Measurements from ENCODE around the gene RBSN.

- no peak for TF ChIP-seq CTCF (conservative IDR thresholded peaks at IDR 0.05; ENCODE audit: low read depth, low read length)
- no peak for TF ChIP-seq BHLHE40 (IDR thresholded peaks at IDR 0.05; ENCODE audit: low read depth, low read length)
- no peak for TF ChIP-seq POLR2A (IDR thresholded peaks at IDR 0.05; ENCODE audit: low read depth, low read length)
- no peak for TF ChIP-seq MXI1 (IDR thresholded peaks at IDR 0.05; ENCODE audit: borderline replicate concordance, low read depth, low read length)
- TF ChIP-seq MAFK (IDR thresholded peaks at IDR 0.05; ENCODE audit: low read depth, low read length) = no peak
- TF ChIP-seq SMC3 (IDR thresholded peaks at IDR 0.05; ENCODE audit: low read depth, low read length) = no peak
- no peak for TF ChIP-seq MAZ (IDR thresholded peaks at IDR 0.05; ENCODE audit: borderline replicate concordance, low read depth, low read length)
- TF ChIP-seq FOS (IDR thresholded peaks at IDR 0.05; ENCODE audit: low read depth, low read length) = no peak
- TF ChIP-seq ELK1 (IDR thresholded peaks at IDR 0.05; ENCODE audit: borderline replicate concordance, low read depth, low read length) = no peak
- TF ChIP-seq RAD21 (IDR thresholded peaks at IDR 0.05; ENCODE audit: low read length) = no peak
- no peak for TF ChIP-seq RFX5 (IDR thresholded peaks at IDR 0.05; ENCODE audit: low read depth, low read length)
These were observed 13.1 kb upstream of the RBSN start for GRCh38 chr3:15112011-15112410.

Data from IMR-90 (cell line).